ENCODE data around the gene SLC6A9.

Gene SLC6A9

DNA sequence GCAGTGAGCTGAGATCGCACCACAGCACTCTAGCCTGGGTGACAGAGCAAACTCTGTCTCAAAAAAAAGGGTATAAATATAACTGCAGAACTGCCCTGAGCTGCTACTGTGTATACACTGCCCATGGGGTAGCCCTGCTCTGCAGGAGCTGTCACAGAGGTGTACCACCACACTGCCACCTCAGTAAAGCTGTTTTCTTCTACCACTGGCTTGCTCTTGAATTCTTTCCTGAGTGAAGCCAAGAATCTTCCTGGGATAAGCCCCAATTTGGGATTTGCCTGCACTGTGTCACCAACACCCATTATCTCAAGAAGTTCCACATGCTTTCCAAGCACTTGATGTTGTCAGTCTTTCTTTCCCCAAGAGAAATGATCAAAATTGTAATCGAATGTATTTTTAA, 30.6 kb upstream of the SLC6A9 start:
- TF ChIP-seq, protein P1, sequence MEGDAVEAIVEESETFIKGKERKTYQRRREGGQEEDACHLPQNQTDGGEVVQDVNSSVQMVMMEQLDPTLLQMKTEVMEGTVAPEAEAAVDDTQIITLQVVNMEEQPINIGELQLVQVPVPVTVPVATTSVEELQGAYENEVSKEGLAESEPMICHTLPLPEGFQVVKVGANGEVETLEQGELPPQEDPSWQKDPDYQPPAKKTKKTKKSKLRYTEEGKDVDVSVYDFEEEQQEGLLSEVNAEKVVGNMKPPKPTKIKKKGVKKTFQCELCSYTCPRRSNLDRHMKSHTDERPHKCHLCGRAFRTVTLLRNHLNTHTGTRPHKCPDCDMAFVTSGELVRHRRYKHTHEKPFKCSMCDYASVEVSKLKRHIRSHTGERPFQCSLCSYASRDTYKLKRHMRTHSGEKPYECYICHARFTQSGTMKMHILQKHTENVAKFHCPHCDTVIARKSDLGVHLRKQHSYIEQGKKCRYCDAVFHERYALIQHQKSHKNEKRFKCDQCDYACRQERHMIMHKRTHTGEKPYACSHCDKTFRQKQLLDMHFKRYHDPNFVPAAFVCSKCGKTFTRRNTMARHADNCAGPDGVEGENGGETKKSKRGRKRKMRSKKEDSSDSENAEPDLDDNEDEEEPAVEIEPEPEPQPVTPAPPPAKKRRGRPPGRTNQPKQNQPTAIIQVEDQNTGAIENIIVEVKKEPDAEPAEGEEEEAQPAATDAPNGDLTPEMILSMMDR (IDR thresholded peaks at IDR 0.05; ENCODE audit: low read depth, low read length, missing control alignments), result no peak
- no peak overlapping the region for H3K4me3 ChIP-seq (ENCODE audit: low read depth, low read length)
- no peak for DNase-seq (ENCODE audit: low read depth)

DNA sequence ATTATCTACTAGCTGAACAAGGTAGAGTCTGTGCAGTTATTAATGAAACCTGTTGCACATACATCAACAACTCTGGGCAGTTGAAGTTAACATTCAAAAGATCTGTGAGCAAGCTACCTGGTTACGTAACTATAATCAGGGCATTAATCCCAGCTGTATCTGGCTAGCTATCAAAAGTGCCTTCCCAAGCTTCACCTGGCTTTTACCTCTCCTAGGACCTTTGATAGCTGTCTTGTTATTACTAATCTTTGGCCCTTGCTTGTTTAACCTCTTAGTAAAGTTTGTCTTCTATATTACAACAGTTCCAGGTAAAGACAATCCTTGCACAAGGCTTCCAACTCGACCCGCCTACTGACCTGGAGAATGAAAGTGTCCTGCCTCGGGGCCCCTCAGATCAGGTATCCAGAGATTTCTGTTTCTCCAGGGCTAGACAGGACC, 29.6 kb upstream of the SLC6A9 start:
- no peak overlapping the region for H3K4me3 ChIP-seq (ENCODE audit: low read depth, low read length)
- DNase-seq (ENCODE audit: low read depth), result no peak
- TF ChIP-seq, protein P1 (IDR thresholded peaks at IDR 0.05; ENCODE audit: low read depth, low read length, missing control alignments), result no peak

DNA sequence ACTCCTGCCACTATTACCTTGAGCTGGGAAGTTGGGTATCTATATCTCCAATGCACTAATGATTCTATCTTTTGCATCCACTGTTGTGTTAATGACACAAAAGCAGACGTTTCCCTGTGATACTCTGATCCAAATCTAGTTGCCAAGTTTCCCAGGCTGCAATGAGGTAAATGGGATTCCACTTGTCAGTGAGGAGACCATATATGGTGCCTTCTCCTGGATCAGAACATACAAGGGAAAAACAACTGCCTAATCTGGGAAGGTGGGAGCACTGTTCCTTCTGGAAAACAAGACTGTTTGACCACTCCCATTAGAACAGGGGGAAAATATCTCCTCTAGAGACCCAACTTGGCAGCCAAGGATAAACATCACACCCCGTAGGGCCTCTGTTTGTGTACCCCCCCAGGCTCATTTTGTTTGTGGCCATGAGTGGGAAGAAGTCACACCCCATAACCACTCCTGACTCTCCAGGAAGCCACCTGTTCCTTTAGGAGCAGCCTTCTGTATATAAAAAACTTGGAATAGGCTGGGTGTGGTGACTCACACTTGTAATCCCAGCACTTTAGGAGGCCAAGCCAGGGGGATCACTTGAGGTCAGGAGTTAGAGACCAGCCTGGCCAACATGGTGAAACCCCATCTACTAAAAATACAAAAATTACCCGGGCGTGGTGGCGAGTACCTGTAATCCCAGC, 28.5 kb upstream of the SLC6A9 start:
- no peak overlapping the region for H3K4me3 ChIP-seq (ENCODE audit: low read depth, low read length)
- TF ChIP-seq, protein P1 (IDR thresholded peaks at IDR 0.05; ENCODE audit: low read depth, low read length, missing control alignments), result no peak
- no peak for DNase-seq (ENCODE audit: low read depth)

DNA sequence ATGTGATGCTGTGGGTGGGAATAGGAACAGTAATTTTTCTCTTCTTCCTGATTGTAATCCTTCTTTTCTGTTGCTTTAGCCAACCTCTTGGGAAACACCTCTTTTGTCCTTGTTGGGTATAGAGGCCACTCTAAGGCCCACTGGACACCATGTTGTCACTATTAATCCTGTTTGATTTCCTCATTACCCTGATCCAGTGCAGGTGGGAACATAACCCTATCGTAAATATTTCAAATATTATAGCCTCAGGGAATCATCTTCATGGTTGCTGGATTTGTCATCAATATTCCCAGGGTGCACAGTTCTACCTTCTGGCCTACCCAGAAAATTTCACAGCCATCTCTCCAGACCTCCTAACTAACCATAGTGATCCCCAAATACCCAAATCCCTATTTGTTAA, 27.9 kb upstream of the SLC6A9 start:
- TF ChIP-seq, protein P1 (IDR thresholded peaks at IDR 0.05; ENCODE audit: low read depth, low read length, missing control alignments), result no peak
- H3K4me3 ChIP-seq (ENCODE audit: low read depth, low read length), result no peak overlapping the region
- DNase-seq (ENCODE audit: low read depth), result no peak

DNA sequence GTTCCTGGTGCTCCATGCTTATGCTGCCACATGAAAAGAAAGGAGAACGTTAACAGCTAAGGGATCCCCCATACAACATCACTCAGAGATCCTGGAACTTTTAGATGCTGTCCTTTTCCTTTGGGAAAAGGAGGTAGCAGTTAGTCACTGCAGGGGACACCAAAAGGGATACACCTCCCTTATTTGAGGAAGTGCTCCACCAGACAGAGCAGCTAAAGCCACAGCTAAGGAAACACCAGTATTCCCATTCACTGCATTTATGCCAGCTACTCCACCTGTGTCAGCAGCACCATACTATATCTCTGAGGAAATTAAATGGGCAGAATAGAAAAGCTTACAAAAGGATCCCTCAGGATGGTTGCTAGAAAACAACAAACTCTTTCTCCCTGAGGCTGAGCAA, 26.0 kb upstream of the SLC6A9 start:
- no peak for DNase-seq (ENCODE audit: low read depth)
- TF ChIP-seq, protein P1 (IDR thresholded peaks at IDR 0.05; ENCODE audit: low read depth, low read length, missing control alignments), result no peak
- no peak overlapping the region for H3K4me3 ChIP-seq (ENCODE audit: low read depth, low read length)

DNA sequence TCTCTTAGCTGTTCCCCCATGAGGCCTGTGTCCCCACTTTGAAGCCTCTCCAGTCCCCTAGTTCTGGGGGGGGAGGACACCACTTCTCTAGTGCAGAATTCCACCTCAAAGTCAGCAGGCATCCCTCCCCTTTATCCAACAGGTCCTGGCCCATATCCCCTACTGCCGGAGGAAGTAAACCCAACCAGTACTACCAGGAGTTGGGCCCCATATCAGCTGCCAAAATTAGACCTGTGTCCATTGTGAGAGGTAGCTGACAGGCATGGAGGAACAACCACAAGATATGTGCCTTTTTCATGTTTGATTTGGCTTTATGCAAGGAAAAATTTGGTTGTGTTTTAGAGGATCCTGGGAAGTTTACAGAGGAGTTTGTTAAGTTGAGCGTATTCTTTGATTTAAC, 22.1 kb upstream of the SLC6A9 start:
- TF ChIP-seq, protein P1 (IDR thresholded peaks at IDR 0.05; ENCODE audit: low read depth, low read length, missing control alignments), result no peak
- H3K4me3 ChIP-seq (ENCODE audit: low read depth, low read length), result no peak overlapping the region
- DNase-seq (ENCODE audit: low read depth), result no peak

DNA sequence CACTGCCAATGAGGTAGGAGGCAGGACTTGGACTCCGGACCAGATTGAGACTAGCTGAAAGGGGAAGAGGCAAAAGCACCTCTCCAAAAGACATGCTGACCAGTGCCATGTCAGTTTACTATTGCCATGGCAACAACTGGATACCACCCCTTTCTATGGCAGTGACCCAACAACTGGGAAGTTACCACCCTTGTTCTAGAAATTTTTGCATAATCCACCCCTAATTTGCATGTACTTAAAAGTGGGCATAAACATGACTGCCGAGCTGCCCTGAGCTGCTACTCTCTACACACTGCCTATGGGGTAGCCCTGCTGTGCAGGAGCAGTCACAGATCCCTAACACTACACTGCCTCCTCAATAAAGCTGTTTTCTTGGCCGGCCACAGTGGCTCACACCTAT, 19.0 kb upstream of the SLC6A9 start:
- H3K4me3 ChIP-seq (ENCODE audit: low read depth, low read length), result no peak overlapping the region
- TF ChIP-seq, protein P1 (IDR thresholded peaks at IDR 0.05; ENCODE audit: low read depth, low read length, missing control alignments), result no peak
- DNase-seq (ENCODE audit: low read depth), result no peak
